Activated T-cell treated with anti-CD3 and anti-CD28 coated beads, Interleukin-2, amount 50 U/mL, for 4 hours (primary cell): ENCODE results near the gene CDH10. TPM values are rescaled to one million over a fixed set of nuclear protein-coding genes. Genes with fewer than 3 reads are reported as not detected.

Source experiments
- ATAC-seq, 2 donors: fragments of 200-7000 bp; cut with Tn5 transposase; one replicate each; pipeline ENCODE4 v1.10.0; 2021
- DNase-seq: peaks from one replicate; pipeline ENCODE4 v3.0.0-alpha.2; 2020
- H3K27me3 Mint-ChIP-seq: one replicate; pipeline ENCODE4 v1.8.0; 2021; ENCODE audit warnings: low read depth, mixed read lengths
- H3K36me3 Mint-ChIP-seq: one replicate; pipeline ENCODE4 v1.8.0; 2022; ENCODE audit warnings: mixed read lengths; ENCODE audit not compliant: insufficient read depth
- H3K4me1 Mint-ChIP-seq: one replicate; pipeline ENCODE4 v1.8.0; 2021; ENCODE audit warnings: low read depth, mixed read lengths
- H3K4me3 Mint-ChIP-seq: one replicate; pipeline ENCODE4 v1.8.0; 2021; ENCODE audit warnings: mild to moderate bottlenecking, moderate library complexity, mixed read lengths
- H3K9me3 Mint-ChIP-seq: one replicate; pipeline ENCODE4 v1.8.0; 2021; ENCODE audit warnings: mixed read lengths
- total RNA-seq, 3 donors: library from RNA; stranded (reverse); gene quantifications; one replicate each; pipeline ENCODE4 v1.2.1, GENCODE V29; 2021

CDH10 gene
- total RNA-seq, 3 donors from 2014 or later = not detected

DNA sequence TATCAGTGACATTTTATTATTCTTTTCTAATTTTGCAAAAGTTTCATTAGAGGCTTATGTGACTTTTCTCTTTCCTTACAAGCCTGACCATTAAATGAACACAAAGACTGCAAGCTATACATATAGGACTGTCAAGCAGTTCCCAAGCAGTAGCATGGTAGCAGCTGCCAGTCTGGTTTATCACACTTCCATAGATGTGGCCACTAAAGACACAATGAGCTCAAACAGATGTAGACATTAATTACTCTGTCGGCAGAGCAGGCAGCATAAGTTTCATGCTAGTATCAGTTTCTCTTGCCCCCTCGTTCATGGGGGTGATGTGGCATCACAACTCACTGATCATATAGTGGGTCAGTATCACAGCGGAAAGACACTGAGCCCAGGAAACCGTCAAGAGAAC lies 89.5 kb downstream of the CDH10 start:
- no peaks in the 10 kb centered on the region for H3K36me3 Mint-ChIP-seq
- H3K9me3 Mint-ChIP-seq = peaks cover 18% of the 10 kb centered on the region

DNA sequence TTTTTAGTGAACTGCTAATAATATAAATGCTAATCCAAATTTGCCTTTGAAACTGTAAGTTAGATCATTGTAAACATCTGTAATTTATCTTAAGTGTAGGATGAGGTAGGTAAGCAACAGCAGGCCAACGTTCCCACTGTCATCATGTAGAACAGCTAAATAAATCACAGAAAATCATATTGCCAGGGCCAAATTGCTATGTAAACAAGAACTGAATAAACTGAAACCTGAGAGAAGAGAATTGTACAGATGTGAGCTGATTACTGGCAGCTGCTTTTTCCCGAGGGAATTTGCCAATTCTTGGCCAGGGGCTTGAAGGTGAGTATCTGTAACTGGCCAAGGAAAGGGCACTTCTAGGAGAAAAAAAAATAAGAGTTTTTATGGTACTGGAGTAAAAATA lies 97.6 kb downstream of the CDH10 start:
- ATAC-seq = no peak
- no peaks in the 10 kb centered on the region for H3K36me3 Mint-ChIP-seq
- no peak for DNase-seq
- no peak overlapping the region for H3K4me3 Mint-ChIP-seq
- no peaks in the 10 kb centered on the region for H3K27me3 Mint-ChIP-seq
- H3K4me1 Mint-ChIP-seq = no peaks in the 10 kb centered on the region
- H3K9me3 Mint-ChIP-seq = peaks cover 13% of the 10 kb centered on the region

More for the DNA sequence above, 89.5 kb downstream of the CDH10 start:
- DNase-seq (no peak), ATAC-seq (no peak)
- H3K4me3 Mint-ChIP-seq = no peak overlapping the region
- H3K27me3 Mint-ChIP-seq = no peaks in the 10 kb centered on the region
- H3K4me1 Mint-ChIP-seq = no peaks in the 10 kb centered on the region

DNA sequence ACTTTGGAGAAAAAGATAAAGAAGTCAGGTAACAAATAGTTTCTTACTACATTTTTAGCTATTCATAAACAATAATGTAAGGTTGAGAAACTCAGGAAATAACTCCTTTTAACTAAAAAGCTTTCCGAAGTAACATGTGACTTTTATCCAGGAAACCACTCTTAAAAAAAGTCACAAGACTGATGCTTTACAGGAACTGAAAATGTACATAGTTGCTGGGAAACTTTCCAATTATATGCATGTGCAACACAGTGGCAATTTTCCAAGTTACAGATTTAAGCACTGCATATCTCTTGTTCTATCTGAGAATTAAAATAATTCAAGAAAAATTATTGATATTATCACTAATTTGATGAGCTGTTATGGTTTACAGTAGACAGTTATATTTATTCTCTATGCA lies 105.2 kb downstream of the CDH10 start:
- no peak overlapping the region for H3K4me3 Mint-ChIP-seq
- no peaks in the 10 kb centered on the region for H3K4me1 Mint-ChIP-seq
- no peak for DNase-seq
- no peak for ATAC-seq
- H3K27me3 Mint-ChIP-seq = no peaks in the 10 kb centered on the region
- peaks cover 13% of the 10 kb centered on the region for H3K9me3 Mint-ChIP-seq
- H3K36me3 Mint-ChIP-seq = no peaks in the 10 kb centered on the region

GRCh38 chr5:24538346-24538745 lies 106.4 kb downstream of the CDH10 start:
- DNase-seq (no peak), ATAC-seq (no peak)
- no peaks in the 10 kb centered on the region for H3K27me3 Mint-ChIP-seq
- peaks cover 8% of the 10 kb centered on the region for H3K9me3 Mint-ChIP-seq
- no peaks in the 10 kb centered on the region for H3K36me3 Mint-ChIP-seq
- no peaks in the 10 kb centered on the region for H3K4me1 Mint-ChIP-seq
- no peak overlapping the region for H3K4me3 Mint-ChIP-seq

- ATAC-seq (no peak), DNase-seq (no peak)
- no peak overlapping the region for H3K4me3 Mint-ChIP-seq
- no peaks in the 10 kb centered on the region for H3K4me1 Mint-ChIP-seq
- no peaks in the 10 kb centered on the region for H3K36me3 Mint-ChIP-seq
- no peaks in the 10 kb centered on the region for H3K27me3 Mint-ChIP-seq
- peaks cover 11% of the 10 kb centered on the region for H3K9me3 Mint-ChIP-seq
Observed at GRCh38 chr5:24535646-24536045, 109.1 kb downstream of the CDH10 start.

DNA sequence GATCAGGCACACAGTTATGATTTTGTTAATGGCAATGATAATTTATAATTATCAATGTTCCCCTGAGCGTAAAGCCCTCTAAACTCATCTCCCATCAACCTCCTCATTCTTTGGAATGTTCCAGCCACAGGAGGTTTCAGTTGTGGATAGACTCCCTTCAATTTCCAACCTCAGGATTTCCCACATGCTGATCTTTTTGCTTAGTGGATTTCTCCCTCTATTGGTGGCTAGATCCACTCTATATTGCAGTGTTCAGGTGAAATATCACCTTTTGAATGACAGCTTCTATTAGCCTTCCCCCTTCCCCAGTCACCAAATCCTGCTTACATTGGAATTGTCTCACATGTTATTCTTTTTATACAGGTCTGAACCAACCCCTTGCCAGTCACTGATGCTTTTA lies 113.9 kb downstream of the CDH10 start:
- Mint-ChIP-seq H3K4me3 (no peak overlapping the region), H3K4me1 (no peaks in the 10 kb centered on the region), H3K27me3 (no peaks in the 10 kb centered on the region), H3K36me3 (no peaks in the 10 kb centered on the region), H3K9me3 (peaks cover 20% of the 10 kb centered on the region)
- ATAC-seq = no peak
- no peak for DNase-seq

DNA sequence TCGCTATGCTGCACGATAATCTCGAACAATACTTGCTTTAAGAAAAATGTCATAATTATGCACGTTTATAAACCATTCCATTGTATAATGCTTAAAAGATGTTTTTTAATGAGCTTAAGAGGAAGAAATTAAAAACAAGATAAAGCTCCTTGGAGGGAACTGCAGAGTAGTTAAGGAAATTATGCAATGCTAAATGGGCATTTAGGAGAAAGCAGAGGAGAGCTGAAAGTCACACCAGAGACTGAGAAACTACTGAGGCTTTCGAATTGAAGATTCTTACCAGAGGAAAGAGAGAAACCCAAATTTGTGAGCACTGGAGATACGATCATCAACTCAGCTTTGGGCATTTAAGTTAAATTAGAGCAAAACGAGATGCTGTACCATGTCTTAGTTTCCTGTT lies 119.4 kb downstream of the CDH10 start:
- no peak for ATAC-seq
- Mint-ChIP-seq H3K4me3 (no peak overlapping the region), H3K9me3 (peaks cover 9% of the 10 kb centered on the region), H3K36me3 (no peaks in the 10 kb centered on the region), H3K4me1 (no peaks in the 10 kb centered on the region), H3K27me3 (no peaks in the 10 kb centered on the region)
- no peak for DNase-seq

DNA sequence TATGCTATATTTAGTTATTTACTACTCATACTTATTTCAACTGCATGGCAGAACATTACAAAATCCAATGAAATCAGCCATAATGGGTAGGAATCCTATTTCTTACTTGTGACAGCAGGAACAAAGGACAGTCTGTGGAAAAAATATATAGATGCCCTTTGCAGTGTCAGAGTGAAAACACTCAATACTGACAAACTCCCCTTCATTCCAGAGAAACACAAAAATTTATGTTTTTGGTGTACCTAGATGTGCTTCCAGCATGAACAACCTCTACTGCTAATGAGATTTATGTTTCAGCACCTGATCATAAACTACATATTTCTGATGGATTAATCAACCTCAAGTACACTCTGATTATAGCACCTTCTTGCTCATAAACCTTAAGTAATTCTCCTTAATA lies 132.4 kb downstream of the CDH10 start:
- H3K9me3 Mint-ChIP-seq = peaks cover 22% of the 10 kb centered on the region
- H3K4me1 Mint-ChIP-seq = no peaks in the 10 kb centered on the region
- no peaks in the 10 kb centered on the region for H3K27me3 Mint-ChIP-seq
- no peaks in the 10 kb centered on the region for H3K36me3 Mint-ChIP-seq
- H3K4me3 Mint-ChIP-seq = no peak overlapping the region
- no peak for ATAC-seq
- no peak for DNase-seq

- no peaks in the 10 kb centered on the region for H3K4me1 Mint-ChIP-seq
- no peak overlapping the region for H3K4me3 Mint-ChIP-seq
- H3K36me3 Mint-ChIP-seq = no peaks in the 10 kb centered on the region
- ATAC-seq (no peak), DNase-seq (no peak)
- peaks cover 20% of the 10 kb centered on the region for H3K9me3 Mint-ChIP-seq
- H3K27me3 Mint-ChIP-seq = no peaks in the 10 kb centered on the region
Observed at GRCh38 chr5:24510523-24510988, 134.2 kb downstream of the CDH10 start.

DNA sequence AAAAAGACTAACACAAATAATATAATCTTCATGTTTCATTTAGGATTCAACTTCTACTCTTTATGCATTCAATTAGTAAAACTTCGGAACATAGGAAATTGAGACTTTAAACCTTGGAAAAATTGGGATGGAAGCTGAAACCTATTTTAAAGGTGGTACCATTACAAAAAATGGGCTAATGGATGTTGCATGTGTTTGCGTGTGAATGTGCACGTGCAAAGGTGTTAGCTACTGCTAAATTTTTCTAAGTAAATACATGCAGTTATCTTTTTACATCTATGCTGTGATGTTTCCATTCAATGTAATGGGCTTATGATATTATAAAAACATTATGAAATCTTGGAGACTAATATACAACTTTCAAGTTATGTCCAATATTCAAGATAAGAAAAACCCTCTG lies 134.8 kb downstream of the CDH10 start:
- DNase-seq = no peak
- Mint-ChIP-seq H3K27me3 (no peaks in the 10 kb centered on the region), H3K9me3 (peaks cover 19% of the 10 kb centered on the region), H3K36me3 (no peaks in the 10 kb centered on the region), H3K4me1 (no peaks in the 10 kb centered on the region), H3K4me3 (no peak overlapping the region)
- ATAC-seq = no peak

DNA sequence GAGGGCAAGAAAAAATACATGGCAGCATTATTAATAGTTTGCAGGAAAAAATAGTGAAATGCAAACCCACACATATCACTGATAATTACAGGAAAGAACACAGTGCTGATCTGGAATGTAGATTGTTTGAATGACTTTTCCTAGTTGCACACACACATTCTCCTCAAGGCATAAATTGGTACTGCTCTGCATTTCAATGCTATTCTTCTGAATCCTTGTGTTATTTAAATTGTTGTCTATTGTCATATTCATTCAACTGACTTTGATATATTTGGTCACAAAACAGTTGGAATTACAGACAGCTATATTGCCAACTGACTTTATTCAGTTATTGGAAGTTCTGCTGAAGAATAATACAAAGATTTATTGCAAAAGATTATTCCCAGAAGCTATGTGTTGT lies 139.5 kb downstream of the CDH10 start:
- no peaks in the 10 kb centered on the region for H3K27me3 Mint-ChIP-seq
- ATAC-seq = no peak
- no peak for DNase-seq
- H3K36me3 Mint-ChIP-seq = no peaks in the 10 kb centered on the region
- H3K4me3 Mint-ChIP-seq = no peak overlapping the region
- peaks cover 7% of the 10 kb centered on the region for H3K9me3 Mint-ChIP-seq
- no peaks in the 10 kb centered on the region for H3K4me1 Mint-ChIP-seq

DNA sequence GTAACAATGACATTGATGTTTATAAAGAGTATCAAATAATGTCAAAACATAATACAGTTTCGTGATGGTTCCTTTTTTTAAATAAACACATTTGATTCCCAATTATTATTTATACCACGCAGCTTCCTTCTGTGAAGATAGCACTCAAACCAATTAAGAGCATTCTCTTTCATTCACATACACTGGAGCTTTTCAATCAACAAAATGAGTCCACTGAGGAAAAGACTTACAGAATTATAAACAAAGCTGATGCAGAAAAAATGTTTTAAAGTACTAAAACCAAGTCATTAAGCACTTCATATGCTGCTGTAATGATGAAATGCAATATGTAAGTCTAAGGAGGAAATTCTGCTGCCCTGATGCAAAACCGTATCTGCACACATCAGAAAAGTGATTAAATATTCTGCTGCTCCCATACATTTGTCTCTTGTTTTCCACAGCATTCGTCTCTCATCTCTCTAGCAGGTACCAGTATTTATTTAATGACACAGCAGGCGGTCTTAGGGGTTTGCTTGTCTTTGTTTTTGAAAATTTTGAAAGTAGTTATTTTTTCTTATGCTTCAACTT lies 147.1 kb downstream of the CDH10 start:
- H3K27me3 Mint-ChIP-seq = no peaks in the 10 kb centered on the region
- ATAC-seq (no peak), DNase-seq (no peak)
- H3K9me3 Mint-ChIP-seq = no peaks in the 10 kb centered on the region
- no peak overlapping the region for H3K4me3 Mint-ChIP-seq
- no peaks in the 10 kb centered on the region for H3K36me3 Mint-ChIP-seq
- H3K4me1 Mint-ChIP-seq = no peaks in the 10 kb centered on the region

DNA sequence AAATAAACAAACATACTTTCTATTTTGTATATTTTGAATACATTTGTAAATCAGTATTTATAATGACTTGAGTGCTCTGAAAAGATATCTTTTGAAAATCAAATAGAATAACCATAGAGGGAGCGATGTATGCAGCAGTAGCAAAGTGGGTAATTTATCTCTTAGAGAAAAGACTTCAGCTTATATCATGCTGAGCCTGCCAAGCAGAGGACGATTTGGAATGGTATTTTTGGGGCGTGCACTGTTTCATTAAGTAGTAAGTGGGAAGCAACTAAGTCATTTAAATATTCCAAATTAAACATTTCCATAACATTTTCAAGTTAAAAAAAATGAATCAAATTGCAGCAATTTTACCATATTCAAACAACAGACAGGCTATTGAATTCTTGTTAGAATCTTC lies 147.6 kb downstream of the CDH10 start:
- Mint-ChIP-seq H3K9me3 (no peaks in the 10 kb centered on the region), H3K4me3 (no peak overlapping the region), H3K4me1 (no peaks in the 10 kb centered on the region), H3K36me3 (no peaks in the 10 kb centered on the region), H3K27me3 (no peaks in the 10 kb centered on the region)
- ATAC-seq = no peak
- no peak for DNase-seq

GRCh38 chr5:24496268-24496667 lies 148.5 kb downstream of the CDH10 start:
- no peaks in the 10 kb centered on the region for H3K9me3 Mint-ChIP-seq
- no peaks in the 10 kb centered on the region for H3K4me1 Mint-ChIP-seq
- no peak overlapping the region for H3K4me3 Mint-ChIP-seq
- no peaks in the 10 kb centered on the region for H3K36me3 Mint-ChIP-seq
- ATAC-seq (no peak), DNase-seq (no peak)
- H3K27me3 Mint-ChIP-seq = no peaks in the 10 kb centered on the region

- no peak for ATAC-seq
- no peak for DNase-seq
- no peaks in the 10 kb centered on the region for H3K4me1 Mint-ChIP-seq
- H3K27me3 Mint-ChIP-seq = no peaks in the 10 kb centered on the region
- no peaks in the 10 kb centered on the region for H3K36me3 Mint-ChIP-seq
- H3K4me3 Mint-ChIP-seq = no peak overlapping the region
- peaks cover 10% of the 10 kb centered on the region for H3K9me3 Mint-ChIP-seq
Observed at GRCh38 chr5:24492229-24492628, 152.5 kb downstream of the CDH10 start.

DNA sequence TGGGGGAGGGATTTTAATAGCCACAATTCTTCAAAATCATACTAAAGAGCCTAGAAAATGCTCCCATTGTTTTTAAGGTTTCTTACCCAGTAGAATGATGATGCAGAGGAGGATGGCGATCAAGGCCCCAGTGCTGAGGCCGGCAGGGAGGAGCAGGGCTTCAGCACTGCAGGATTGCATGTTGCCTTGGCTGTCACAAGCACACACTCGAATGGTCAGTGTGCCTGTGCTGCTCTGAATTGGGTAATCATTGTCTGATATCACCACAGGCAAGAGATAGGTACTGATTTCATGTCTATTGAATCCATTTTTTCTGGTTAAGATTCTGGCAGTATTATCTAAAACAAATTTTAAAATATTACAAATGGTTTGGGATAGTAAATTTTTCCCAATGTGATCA lies 153.3 kb downstream of the CDH10 start:
- DNase-seq (no peak), ATAC-seq (no peak)
- H3K36me3 Mint-ChIP-seq = no peaks in the 10 kb centered on the region
- no peaks in the 10 kb centered on the region for H3K4me1 Mint-ChIP-seq
- no peaks in the 10 kb centered on the region for H3K27me3 Mint-ChIP-seq
- H3K9me3 Mint-ChIP-seq = peaks cover 13% of the 10 kb centered on the region
- no peak overlapping the region for H3K4me3 Mint-ChIP-seq
